ENCODE data around the gene TRIM31. TPM values are rescaled to one million over a fixed set of nuclear protein-coding genes. Genes with fewer than 3 reads are reported as not detected.
A peak's percentile ranks its signal among the peaks of the same experiment; 100 is the strongest.

TRIM31 gene
- total RNA-seq, 1 experiment from 2014 or later = not detected

DNA sequence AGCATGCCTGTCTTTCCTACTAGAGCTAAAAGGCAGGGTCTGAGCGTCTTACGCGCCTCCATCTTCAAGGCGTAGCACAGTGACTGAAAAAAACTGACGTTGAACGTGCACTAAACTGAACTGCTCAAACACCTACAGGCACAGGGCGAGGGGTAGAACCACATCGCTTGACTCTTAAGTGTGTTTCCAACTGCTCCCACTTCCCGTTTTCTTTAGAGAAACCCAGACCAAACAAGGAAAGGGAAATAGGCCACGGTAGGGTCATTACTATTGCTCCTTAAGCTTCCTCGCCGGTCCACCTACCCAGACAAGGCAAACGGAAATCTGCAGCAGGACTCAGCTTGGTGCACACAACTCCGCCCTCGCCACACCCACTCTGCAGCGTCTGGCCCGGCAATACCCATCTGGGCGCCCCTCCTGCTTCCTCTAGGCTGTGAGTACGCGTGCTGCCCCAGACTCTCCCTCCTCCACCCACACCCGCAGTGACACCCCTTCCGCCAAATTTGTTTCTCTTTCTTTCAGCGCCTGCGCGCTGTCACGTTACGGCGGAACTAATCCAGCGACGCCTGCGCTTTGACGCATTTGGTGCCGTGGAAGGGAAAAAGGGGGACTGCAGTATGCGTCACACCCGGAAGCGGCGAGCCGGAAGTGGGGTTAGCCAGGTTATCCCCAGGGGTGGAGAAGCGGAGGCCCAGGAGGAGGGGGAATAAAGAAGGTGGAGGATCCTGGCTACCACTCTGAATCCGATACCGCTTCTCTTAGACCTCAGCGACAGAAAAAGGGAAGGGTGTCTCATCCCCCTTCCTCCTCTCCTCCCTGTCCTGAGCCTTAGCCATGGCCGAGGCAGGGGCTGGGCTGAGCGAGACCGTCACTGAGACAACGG is 46.1 kb downstream of the TRIM31 start, which contains the start of gene PPP1R11:
Gene PPP1R11 (plus strand): TSS at position 622 of the 883 bp plus-strand sequence. CDS start 213 bp downstream, at position 835.
- no peak within 1 kb of the TSS for H2BK15ac ChIP-seq (ENCODE audit: low read depth, low read length)
- peak within 1 kb of the TSS; percentile 78 for H3K9ac ChIP-seq (ENCODE audit: extremely low read depth, insufficient read length, low read length)
- no peaks in the 10 kb centered on the region for H3K79me2 ChIP-seq (ENCODE audit: insufficient read depth, low read length)
- no peaks in the 10 kb centered on the region for H3K9me3 ChIP-seq (ENCODE audit: control insufficient read depth, low read depth, low read length)
- H3K4me1 ChIP-seq (ENCODE audit: insufficient read depth, low read length) = 0 out of 2 replicates have a peak, but pooled peaks cover 4% of the 10 kb centered on the region
- no peak within 1 kb of the TSS; the same call in 1 of the 2 replicates for H3K14ac ChIP-seq (ENCODE audit: insufficient read depth, low read length)
- no peaks in the 10 kb centered on the region for H3K79me1 ChIP-seq (ENCODE audit: insufficient read depth, low read depth, low read length, poor library complexity, severe bottlenecking)
- peaks cover 4 to 22% (median 19%) of the 10 kb centered on the region in 3 experiments for H3K36me3 Mint-ChIP-seq (ENCODE audit: insufficient read depth in 1 of 3, low read depth in 3 of 3)
- H4K20me1 ChIP-seq (ENCODE audit: control insufficient read depth, insufficient read depth, insufficient read length) = no peaks in the 10 kb centered on the region
- H3K4me3 Mint-ChIP-seq = peak within 1 kb of the TSS; percentile 91 to 92
- peak within 1 kb of the TSS; percentile 63 to 98 (median 86); a peak in 6 of 7 replicates for H3K27ac Mint-ChIP-seq
- H3K4me2 ChIP-seq (ENCODE audit: insufficient read depth, insufficient read length, low read length) = peak within 1 kb of the TSS; percentile 98
- peaks cover 27 to 30% of the 10 kb centered on the region in 2 experiments for H3K4me1 Mint-ChIP-seq
- peaks cover 0 to 3% of the 10 kb centered on the region in 2 experiments; a peak in 3 of 5 replicates for H3K9me3 Mint-ChIP-seq
- peaks cover 11% of the 10 kb centered on the region for H3K27me3 ChIP-seq (ENCODE audit: insufficient read depth, low read length)
- H3T11ph ChIP-seq (ENCODE audit: low read length) = no peak within 1 kb of the TSS
- peak within 1 kb of the TSS; percentile 59 for H3K27ac ChIP-seq (ENCODE audit: insufficient read length, low read depth, low read length)
- H2BK20ac ChIP-seq (ENCODE audit: low read depth, low read length, poor library complexity, severe bottlenecking) = no peak within 1 kb of the TSS
- no peak within 1 kb of the TSS for H4K91ac ChIP-seq (ENCODE audit: insufficient read length, low read depth, low read length)
- whole genome bisulfite sequencing (ENCODE audit: extremely low coverage, insufficient read length, low lambda C conversion rate) = no CpG with 5 or more reads among the region's 46 CpGs
- no peak within 1 kb of the TSS for H3K4ac ChIP-seq (ENCODE audit: low read depth, low read length)
- peak; percentile 99 for DNase-seq
- H3K27me3 Mint-ChIP-seq (ENCODE audit: low read depth) = peaks cover 28% of the 10 kb centered on the region
- H3K56ac ChIP-seq (ENCODE audit: insufficient read length, low read depth, low read length) = no peak within 1 kb of the TSS
- no peak within 1 kb of the TSS for H4K5ac ChIP-seq (ENCODE audit: insufficient read length, low read depth, low read length)
- peak within 1 kb of the TSS; percentile 68 for H2AFZ ChIP-seq (ENCODE audit: low read length)
- H3K18ac ChIP-seq (ENCODE audit: insufficient read length, low read depth, low read length) = peak within 1 kb of the TSS; percentile 86
- peak within 1 kb of the TSS; percentile 43 for H2BK5ac ChIP-seq (ENCODE audit: insufficient read length, low read length)
- peaks cover 23% of the 10 kb centered on the region for H3K23me2 ChIP-seq (ENCODE audit: insufficient read length, low read depth, low read length, poor library complexity, severe bottlenecking)
- no peak within 1 kb of the TSS for H2BK12ac ChIP-seq (ENCODE audit: insufficient read length, low read depth, low read length)
- no peak within 1 kb of the TSS for H2AK5ac ChIP-seq (ENCODE audit: insufficient read length, low read length)
- no peak within 1 kb of the TSS for H2BK120ac ChIP-seq (ENCODE audit: low read depth, low read length, poor library complexity, severe bottlenecking)
- TF ChIP-seq, protein P1, sequence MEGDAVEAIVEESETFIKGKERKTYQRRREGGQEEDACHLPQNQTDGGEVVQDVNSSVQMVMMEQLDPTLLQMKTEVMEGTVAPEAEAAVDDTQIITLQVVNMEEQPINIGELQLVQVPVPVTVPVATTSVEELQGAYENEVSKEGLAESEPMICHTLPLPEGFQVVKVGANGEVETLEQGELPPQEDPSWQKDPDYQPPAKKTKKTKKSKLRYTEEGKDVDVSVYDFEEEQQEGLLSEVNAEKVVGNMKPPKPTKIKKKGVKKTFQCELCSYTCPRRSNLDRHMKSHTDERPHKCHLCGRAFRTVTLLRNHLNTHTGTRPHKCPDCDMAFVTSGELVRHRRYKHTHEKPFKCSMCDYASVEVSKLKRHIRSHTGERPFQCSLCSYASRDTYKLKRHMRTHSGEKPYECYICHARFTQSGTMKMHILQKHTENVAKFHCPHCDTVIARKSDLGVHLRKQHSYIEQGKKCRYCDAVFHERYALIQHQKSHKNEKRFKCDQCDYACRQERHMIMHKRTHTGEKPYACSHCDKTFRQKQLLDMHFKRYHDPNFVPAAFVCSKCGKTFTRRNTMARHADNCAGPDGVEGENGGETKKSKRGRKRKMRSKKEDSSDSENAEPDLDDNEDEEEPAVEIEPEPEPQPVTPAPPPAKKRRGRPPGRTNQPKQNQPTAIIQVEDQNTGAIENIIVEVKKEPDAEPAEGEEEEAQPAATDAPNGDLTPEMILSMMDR (conservative IDR thresholded peaks at IDR 0.05) = no peak
- H4K8ac ChIP-seq (replicated peaks; ENCODE audit: insufficient read length, low read depth, low read length) = no peak within 1 kb of the TSS
- no peak within 1 kb of the TSS for H3K23ac ChIP-seq (ENCODE audit: insufficient read length, low read depth, low read length)
